H1 (cell line): ENCODE measurements around the gene SF3A2.

ENCODE experiments used
- ASH2L ChIP-seq: fragments of 200-600, 300-600 bp; sonication (generic); IDR thresholded peaks from one replicate; pipeline ENCODE4 v1.7.1; 2017; ENCODE audit warnings: low read length
- CTCF ChIP-seq, 3 experiments: IDR thresholded peaks; 1 replicate in 2 of 3; 2 replicates in 1 of 3; pipeline versions ENCODE4 v1.5.1 to v1.6.1; 2011; ENCODE audit warnings: low read length in 3 of 3, mild to moderate bottlenecking in 3 of 3, inconsistent platforms in 2 of 3, low read depth in 1 of 3, moderate library complexity in 1 of 3; ENCODE audit not compliant: insufficient read depth in 1 of 3; ENCODE audit errors: control extremely low read depth in 1 of 3
- EGR1 ChIP-seq: IDR thresholded peaks from 2 replicates; pipeline ENCODE4 v1.6.1; 2011; ENCODE audit warnings: low read depth, low read length, borderline replicate concordance
- EZH2 ChIP-seq: fragments of 200-600 bp; sonication (generic); IDR thresholded peaks from 2 replicates; pipeline ENCODE4 v1.7.1; 2012; ENCODE audit warnings: low read depth, mild to moderate bottlenecking, moderate library complexity, low read length, inconsistent platforms; ENCODE audit not compliant: severe bottlenecking
- POLR2A ChIP-seq, 2 experiments: IDR thresholded peaks; 1 replicate in 1 of 2; 2 replicates in 1 of 2; pipeline ENCODE4 v1.6.1; 2011; ENCODE audit warnings: low read depth in 2 of 2, low read length in 2 of 2, mild to moderate bottlenecking in 2 of 2; ENCODE audit errors: control extremely low read depth in 1 of 2
- YY1 ChIP-seq: IDR thresholded peaks from 2 replicates; pipeline ENCODE4 v1.6.1; 2011; ENCODE audit warnings: low read depth, mild to moderate bottlenecking, low read length

- TF ChIP-seq EZH2, result no peak
- TF ChIP-seq ASH2L, result no peak
- TF ChIP-seq EGR1, result no peak
- TF ChIP-seq YY1, result no peak
- TF ChIP-seq POLR2A (IDR thresholded peaks at IDR 0.05; ENCODE audit: control extremely low read depth in 1 of 2, low read depth in 2 of 2, low read length in 2 of 2), result no peak
- no peak for TF ChIP-seq CTCF (IDR thresholded peaks at IDR 0.05; ENCODE audit: control extremely low read depth in 1 of 3, insufficient read depth in 1 of 3, low read depth in 1 of 3, low read length in 3 of 3)
Observed at GRCh38 chr19:2268480-2268830, 31.8 kb downstream of the SF3A2 start.
